ENCODE results near the gene FAT1.

GRCh38 chr4:186586205-186586604 lies 137.5 kb downstream of the FAT1 start:
- no peak for TF ChIP-seq FOXM1 (IDR thresholded peaks at IDR 0.05; ENCODE audit: borderline replicate concordance)
- no peak for TF ChIP-seq SP1 (IDR thresholded peaks at IDR 0.05)
- no peak for TF ChIP-seq BHLHE40 (IDR thresholded peaks at IDR 0.05; ENCODE audit: borderline replicate concordance)
- TF ChIP-seq, protein P1, sequence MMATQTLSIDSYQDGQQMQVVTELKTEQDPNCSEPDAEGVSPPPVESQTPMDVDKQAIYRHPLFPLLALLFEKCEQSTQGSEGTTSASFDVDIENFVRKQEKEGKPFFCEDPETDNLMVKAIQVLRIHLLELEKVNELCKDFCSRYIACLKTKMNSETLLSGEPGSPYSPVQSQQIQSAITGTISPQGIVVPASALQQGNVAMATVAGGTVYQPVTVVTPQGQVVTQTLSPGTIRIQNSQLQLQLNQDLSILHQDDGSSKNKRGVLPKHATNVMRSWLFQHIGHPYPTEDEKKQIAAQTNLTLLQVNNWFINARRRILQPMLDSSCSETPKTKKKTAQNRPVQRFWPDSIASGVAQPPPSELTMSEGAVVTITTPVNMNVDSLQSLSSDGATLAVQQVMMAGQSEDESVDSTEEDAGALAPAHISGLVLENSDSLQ (IDR thresholded peaks at IDR 0.05) = no peak
- TF ChIP-seq TARDBP (IDR thresholded peaks at IDR 0.05) = no peak
- TF ChIP-seq NFRKB (IDR thresholded peaks at IDR 0.05) = no peak
- TF ChIP-seq ELF4 (IDR thresholded peaks at IDR 0.05) = no peak
